ENCODE results near the gene RAB4A.

DNA sequence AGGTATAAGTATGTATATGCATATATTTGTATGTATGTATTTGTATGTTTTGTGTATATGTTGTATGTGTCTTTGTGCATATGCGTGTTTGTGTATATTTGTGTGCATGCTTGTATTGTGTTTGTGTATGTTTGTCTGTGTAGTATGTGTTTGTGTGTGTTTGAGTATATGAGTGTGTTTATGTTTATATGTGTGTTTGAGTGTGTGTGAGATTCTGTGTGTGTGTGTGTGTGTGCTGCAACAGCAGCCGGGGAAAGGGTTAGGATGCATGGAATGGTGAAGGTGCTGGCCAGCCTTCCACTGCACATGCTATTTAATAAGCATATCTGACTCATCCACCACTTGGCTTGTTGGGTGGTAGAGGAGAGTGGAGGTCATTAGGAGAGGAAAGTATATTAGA lies 46.6 kb upstream of the RAB4A start:
- TF ChIP-seq CTCF (IDR thresholded peaks at IDR 0.05) (no peak), POLR2AphosphoS5 (IDR thresholded peaks at IDR 0.05) (no peak), POLR2A (IDR thresholded peaks at IDR 0.05) (no peak)

Measured in breast epithelium (tissue), 3 donors.